Suprapubic skin (tissue), 3 donors: Measurements from ENCODE around the gene MYO5B.

Source experiments
- CTCF ChIP-seq, 2 donors: fragments of 200-600 bp in 1 of 2; fragments of 450-650 bp in 1 of 2; sonication (generic) in 1 of 2; IDR thresholded peaks; one replicate each; pipeline ENCODE4 v1.5.1; 2016 to 2019; ENCODE audit warnings: antibody characterized with exemption in 2 of 2, mild to moderate bottlenecking in 1 of 2, moderate library complexity in 1 of 2
- EP300 ChIP-seq: sonication (generic); formaldehyde crosslinking; IDR thresholded peaks from one replicate; pipeline ENCODE4 v1.6.1; 2017; ENCODE audit warnings: antibody characterized with exemption
- POLR2A ChIP-seq, 2 donors: fragments of 450-650 bp; IDR thresholded peaks; one replicate each; pipeline ENCODE4 v1.6.1; 2017; ENCODE audit warnings: antibody characterized with exemption in 2 of 2, mild to moderate bottlenecking in 2 of 2, moderate library complexity in 2 of 2

DNA sequence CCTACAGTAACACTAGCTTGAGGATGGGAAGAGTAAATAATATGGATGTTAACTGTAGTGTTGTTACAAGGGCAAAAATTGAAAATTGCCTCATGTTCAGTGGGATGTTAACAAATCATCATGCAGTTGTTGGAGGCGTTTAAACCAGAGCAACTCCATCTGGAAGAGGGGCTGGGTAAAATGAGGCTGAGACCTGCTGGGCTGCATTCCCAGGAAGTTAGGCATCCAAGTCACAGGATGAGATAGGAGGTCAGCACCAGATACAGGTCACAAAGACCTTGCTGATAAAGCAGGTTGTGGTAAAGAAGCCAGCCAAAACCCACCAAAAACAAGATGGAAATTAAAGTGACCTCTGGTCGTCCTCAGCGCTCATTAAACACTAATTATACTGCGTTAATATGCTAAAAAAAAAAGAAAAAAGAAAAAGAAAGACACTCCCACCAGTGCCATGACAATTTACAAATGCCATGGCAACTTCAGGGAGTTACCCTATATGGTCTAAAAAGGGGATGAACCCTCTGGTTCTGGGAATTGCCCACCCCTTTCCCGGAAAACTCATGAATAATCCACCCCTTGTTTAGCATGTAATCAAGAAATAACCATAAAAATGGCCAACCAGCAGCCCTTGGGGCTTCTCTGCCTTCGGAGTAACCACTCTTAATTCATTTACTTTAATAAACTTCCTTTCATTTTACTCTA, 101.4 kb downstream of the MYO5B start:
- TF ChIP-seq CTCF (IDR thresholded peaks at IDR 0.05) (no peak), POLR2A (IDR thresholded peaks at IDR 0.05) (no peak), EP300 (no peak)
